Stimulated activated CD8-positive, alpha-beta memory T cell treated with anti-CD3 and anti-CD28 coated beads, Interleukin-12 subunit alpha, Interleukin-12 subunit beta, amount 100 ng/mL, for 24 hours (primary cell): Measurements from ENCODE around the gene ZSCAN5C.
"Not testable (repeated sequence)": the region's sequence is repeated elsewhere in the genome, so short reads cannot be mapped to it uniquely, and the experiment has no call there.

Source experiments
- DNase-seq: peaks from one replicate; pipeline ENCODE4 v3.0.0-alpha.2; 2020; ENCODE audit errors: extremely low read depth

ZSCAN5C gene

DNA sequence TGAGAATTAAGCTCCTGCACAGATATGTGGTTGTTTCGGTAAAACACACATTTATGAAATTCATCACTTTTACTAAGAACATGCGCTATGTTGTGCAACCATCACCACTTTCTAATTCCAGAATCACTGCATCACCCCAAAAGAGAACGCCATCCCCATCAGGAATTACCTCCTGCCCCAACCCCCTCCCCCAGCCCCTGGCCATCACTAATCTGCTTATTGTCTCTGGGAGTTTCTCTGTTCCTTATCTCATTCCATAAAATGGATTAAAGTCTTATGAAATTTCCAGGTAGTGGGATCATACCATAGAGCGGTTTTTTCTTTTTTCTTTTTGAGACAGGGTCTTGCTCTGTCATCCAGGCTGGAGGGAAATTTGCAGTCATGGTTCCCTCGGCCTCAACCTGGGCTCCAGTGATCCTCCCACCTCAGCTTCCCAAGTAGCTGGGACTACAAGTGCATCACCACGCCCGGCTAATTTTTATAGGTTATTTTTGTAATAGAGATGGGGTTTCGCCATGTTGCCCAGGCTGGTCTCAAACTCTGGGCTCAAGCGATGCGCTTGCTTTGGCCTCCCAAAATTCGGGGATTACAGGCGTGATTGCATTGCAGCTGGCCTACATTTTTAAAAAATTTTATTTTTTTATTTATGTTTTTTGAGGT is 8.0 kb upstream of the ZSCAN5C start:
- no peak for DNase-seq

DNA sequence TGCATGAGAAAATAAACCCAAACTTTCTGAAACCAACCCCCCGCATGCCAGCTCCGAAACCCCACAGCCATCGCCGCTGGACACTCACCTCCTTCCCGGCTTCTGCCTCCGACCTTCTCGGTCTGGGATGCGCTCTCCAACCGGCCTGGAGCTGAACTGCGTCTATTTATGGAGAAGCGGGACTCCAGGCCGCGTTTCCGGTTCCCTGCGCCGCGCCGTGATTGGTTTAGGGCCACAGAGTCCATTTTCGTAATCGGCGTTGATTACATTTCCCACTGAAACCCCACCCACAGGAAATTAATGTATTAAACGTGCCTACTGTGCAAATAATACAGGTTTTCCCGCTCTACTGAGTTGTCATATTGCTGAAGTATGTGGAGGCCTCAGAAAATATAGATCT is 4.4 kb upstream of the ZSCAN5C start, which contains the start of gene ZSCAN5B:
Gene ZSCAN5B, minus strand, starts transcription at position 138 of the 400 bp plus-strand sequence. CDS start 4,731 bp downstream, outside the sequence.
- DNase-seq: not testable (repeated sequence)

- DNase-seq: no peak
These were observed 2.4 kb upstream of the ZSCAN5C start for GRCh38 chr19:56199687-56200086.

DNA sequence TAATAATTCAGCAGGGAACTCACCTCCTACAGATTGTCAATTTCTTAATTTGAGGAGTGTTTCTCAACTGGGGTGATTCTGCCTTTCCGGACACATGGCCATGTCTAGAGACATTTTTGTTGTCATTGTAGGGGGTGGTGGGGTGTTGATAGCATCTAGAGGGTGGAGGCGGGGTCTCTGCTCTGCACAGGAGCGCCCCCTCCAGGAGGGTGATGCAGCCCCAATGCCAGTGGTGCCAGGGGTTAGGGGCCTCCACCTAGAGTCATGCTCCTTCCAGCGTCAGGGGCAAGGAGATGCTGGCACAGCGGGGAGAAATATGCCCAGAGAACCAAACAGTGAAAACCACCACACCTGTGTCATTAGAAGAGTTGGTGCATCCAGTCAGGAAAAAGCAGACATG is 5.5 kb downstream of the ZSCAN5C start:
- DNase-seq: not testable (repeated sequence)

DNA sequence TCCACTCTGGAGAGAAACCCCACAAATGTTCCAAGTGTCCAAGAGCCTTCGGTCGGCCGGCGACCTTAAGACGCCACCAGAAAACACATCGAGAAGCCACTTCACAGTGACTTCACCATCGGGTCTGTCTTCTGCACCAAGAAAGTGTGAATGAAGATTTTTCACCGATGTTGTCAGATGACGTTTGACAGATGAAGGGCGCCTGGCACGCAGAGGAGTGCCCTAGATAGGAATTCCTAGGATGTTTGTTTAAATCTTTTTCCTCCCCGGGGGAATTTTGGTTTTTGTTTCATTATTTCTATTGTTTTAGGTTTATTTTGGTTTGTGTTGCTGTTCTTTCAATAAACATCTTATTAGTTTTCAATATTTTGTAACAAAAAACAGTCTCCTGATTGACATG is 7.0 kb downstream of the ZSCAN5C start:
- no peak for DNase-seq

DNA sequence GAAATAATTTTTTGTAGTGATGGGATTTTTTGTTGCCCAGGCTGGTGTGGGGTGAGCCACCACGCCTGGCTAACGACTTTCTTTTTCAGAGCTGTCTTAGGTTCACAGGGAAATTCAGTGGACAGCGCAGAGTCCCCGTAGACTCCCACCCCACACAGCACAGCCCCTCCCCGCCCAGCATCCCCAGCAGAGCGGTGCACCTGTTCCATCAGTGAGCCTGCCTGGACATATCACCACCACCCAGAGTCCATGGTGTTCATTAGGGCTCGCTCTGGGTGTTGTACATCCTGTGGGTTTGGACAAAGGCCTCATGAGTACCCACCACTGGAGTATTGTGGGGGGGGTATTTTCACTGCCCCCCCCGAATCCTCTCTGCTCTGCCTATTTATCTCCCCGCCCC is 8.0 kb downstream of the ZSCAN5C start:
- DNase-seq: not testable (repeated sequence)

GRCh38 chr19:56211718-56212117 is 9.6 kb downstream of the ZSCAN5C start:
- DNase-seq: no peak

GRCh38 chr19:56217039-56217949 is 15.2 kb downstream of the ZSCAN5C start:
- no peak for DNase-seq

- no peak for DNase-seq
These were observed 16.9 kb downstream of the ZSCAN5C start for GRCh38 chr19:56218961-56219360.

GRCh38 chr19:56221442-56221841 is 19.4 kb downstream of the ZSCAN5C start:
- DNase-seq: not testable (repeated sequence)

GRCh38 chr19:56221851-56222250 is 19.8 kb downstream of the ZSCAN5C start:
- no peak for DNase-seq

DNA sequence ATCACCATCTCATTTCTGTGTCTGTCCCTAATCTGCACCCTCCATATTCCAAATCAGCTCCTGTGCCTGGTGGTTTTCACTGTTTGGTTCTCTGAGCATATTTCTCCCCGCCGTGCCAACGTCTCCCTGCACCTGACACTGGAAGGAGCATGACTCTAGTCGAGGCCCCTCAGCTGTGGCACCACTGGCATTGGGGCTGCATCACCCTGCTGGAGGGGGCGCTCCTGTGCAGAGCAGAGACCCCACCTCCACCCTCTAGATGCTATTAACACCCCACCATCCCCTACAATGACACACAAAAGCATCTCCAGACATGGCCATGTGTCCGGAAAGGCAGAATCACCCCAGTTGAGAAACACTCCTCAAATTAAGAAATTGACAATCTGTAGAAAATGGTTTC is 20.8 kb downstream of the ZSCAN5C start:
- no peak for DNase-seq

DNA sequence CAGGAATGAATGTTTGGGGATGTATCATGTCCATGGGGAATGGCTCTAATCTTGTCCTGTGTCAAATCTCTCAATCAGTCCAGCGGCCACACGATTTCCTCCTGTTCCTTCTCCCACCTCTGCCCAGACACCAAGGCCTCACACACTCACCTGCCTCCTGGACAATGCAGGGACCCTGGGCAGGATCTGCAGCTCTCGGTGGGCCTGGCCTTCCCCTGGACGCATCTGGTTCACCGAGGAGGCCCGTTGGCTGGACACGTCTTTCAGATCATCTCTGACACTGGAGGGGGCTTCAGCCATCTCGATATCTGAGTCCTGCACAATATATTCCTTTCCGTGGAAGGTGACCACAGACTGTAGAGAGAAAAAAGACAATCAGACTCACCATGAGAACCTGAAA is 21.4 kb downstream of the ZSCAN5C start:
- DNase-seq: no peak

GRCh38 chr19:56245121-56245740 is 43.2 kb downstream of the ZSCAN5C start:
- no peak for DNase-seq

DNA sequence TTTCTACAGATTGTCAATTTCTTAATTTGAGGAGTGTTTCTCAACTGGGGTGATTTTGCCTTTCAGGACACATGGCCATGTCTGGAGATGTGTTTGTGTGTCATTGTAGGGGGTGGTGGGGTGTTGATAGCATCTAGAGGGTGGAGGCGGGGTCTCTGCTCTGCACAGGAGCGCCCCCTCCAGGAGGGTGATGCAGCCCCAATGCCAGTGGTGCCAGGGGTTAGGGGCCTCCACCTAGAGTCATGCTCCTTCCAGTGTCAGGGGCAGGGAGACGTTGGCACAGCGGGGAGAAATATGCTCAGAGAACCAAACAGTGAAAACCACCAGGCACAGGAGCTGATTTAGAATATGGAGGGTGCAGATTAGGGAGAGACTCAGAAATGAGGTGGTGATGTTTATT is 43.7 kb downstream of the ZSCAN5C start:
- not testable (repeated sequence) for DNase-seq

GRCh38 chr19:56248736-56249338 is 46.8 kb downstream of the ZSCAN5C start:
- not testable (repeated sequence) for DNase-seq

GRCh38 chr19:56252699-56253422 is 50.8 kb downstream of the ZSCAN5C start:
- DNase-seq: peak; percentile 31

- no peak for DNase-seq
These were observed 51.7 kb downstream of the ZSCAN5C start for GRCh38 chr19:56253737-56254136.

DNA sequence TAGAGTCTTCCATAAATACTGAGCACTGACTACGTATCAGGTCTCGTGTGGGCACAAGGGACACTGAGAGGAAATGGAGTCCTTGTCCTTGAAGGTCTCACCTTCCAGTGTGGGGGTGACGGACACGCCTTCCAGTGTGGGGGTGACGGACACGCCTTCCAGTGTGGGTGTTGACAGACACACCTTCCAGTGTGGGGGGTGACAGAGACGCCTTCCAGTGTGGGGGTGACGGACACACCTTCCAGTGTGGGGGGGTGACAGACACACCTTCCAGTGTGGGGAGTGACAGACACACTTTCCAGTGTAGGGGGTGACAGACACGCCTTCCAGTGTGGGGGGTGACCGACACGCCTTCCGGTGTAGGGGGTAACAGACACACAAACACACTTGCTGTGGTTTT is 56.2 kb downstream of the ZSCAN5C start:
- no peak for DNase-seq
